Embryonic facial prominence (tissue), 1 donor: ENCODE results near the gene MBNL2.

Source experiments
- DNase-seq: peaks from one replicate; pipeline ENCODE4 v3.0.0-alpha.2; 2016; ENCODE audit errors: extremely low spot score

MBNL2 gene

GRCh38 chr13:97384371-97384770, 162.2 kb downstream of the MBNL2 start:
- no peak for DNase-seq

DNA sequence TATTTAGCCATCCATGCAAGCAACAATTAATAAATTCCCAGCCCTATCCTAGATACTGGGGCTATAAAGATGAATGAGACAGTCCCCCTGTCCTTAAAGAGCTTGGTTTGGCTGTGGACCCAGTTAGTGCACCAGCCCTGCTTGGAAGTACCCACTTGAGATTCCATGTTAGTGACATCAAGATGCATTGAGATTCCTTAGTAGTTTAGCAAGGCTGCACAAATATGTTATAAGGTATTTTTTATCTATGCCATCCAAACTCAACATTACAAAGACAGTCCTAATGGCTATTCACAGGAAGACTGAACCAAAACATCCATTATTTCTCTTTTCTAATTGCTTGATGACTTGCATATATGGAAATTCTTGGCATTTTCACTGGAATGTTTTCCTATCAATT, 163.0 kb downstream of the MBNL2 start:
- no peak for DNase-seq

GRCh38 chr13:97385854-97386253, 163.7 kb downstream of the MBNL2 start:
- DNase-seq = no peak

DNA sequence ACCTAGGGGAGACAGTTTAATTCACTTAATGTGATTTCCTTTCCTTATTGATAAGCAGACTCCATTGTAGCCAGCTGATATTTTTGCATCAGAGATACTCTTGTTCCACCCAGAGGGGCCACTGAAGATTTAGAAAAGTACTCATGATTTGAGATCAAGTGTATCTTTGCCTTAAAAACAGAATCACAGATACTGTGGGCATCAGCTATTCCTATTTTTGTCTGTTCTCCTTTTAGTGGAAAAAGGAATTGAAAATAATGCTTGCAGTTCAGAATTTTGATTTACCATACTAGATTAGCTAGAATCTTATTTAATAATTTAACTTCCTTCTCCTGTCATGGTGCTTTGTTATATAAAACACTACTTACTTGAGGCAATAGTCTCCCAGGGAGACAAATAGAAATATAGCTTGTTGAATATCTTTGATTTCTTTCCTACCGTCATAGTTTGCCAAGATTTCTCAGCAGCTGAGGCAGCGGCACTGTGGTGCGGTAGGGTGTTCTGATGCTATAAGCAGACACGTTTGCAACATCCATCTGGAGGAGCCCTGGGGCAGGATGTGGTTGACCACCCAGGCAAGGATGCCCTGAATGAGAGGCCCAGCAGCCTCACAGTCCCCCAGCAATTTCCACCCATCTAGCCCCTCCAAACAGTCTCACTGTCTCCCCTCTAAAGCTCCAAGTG, 164.8 kb downstream of the MBNL2 start:
- no peak for DNase-seq

DNA sequence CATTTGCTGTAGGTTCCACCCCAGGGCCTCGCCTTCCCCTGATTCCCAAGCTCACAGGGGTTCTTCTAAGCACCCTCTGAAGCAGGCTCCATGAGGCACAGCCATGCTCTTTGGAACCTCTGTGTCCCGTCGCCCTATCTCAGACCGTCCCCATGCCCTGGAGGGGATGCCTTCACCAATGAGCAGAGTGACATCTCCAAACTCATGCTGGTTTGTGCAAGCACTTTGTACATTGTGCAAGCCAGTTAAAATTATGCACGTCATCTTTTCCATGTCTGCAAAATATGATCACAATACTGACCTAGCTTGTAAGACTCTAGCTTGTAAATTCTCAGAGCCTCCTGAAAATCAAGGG, 165.3 kb downstream of the MBNL2 start:
- no peak for DNase-seq

DNA sequence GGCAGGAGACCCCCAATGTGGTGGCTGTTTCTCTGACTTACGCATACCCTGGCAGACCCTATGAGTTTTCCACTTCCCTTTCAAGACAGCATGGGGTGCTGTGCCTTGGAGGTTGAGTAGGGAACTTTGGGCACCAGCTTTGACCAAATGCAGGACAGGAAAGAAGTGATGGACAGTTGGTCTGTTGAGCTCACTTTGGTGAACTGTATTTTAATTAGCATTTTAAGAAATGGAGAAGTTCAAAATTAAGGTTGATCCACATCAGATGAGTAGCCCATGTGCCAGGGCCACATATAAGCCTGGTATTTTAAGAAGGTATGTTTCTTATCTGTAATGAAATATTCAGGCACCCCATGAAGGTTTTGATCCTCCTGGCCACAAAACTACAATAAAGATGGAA, 165.8 kb downstream of the MBNL2 start:
- DNase-seq = no peak

- no peak for DNase-seq
These were observed 166.2 kb downstream of the MBNL2 start for GRCh38 chr13:97388373-97388772.

GRCh38 chr13:97390941-97391600, 168.9 kb downstream of the MBNL2 start:
- DNase-seq = no peak

DNA sequence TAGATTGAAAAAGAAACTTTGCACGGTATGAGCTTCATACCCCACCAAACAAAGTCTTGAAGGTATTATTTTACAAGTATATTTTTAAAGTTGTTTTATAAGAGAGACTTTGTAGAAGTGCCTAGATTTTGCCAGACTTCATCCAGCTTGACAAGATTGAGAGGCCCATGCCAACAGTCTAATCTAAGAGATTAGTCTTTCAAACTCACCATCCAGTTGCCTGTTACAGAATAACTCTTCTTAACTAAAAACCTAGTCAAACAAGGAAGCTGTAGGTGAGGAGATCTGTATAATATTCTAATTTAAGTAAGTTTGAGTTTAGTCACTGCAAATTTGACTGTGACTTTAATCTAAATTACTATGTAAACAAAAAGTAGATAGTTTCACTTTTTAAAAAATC, 169.9 kb downstream of the MBNL2 start:
- no peak for DNase-seq

DNA sequence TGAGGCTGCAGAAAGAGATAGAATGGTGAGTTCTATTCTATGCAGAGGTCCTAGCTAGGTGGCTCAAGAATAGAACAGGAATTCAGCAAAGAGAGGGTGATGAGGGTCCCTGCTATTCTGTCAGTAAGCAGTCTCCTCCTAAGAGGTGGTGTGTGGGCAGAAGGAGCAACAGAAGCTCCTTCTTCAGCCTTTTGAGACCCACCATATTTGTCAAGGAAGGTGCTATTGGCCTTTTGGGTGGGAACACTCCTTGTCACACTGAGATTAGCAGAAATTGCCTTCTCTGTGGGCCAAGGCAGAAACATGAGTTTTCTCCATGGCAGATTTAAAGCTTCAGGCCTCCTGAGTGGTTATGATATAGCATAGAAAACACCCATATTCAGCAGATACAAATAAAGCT, 172.4 kb downstream of the MBNL2 start:
- DNase-seq = no peak

DNA sequence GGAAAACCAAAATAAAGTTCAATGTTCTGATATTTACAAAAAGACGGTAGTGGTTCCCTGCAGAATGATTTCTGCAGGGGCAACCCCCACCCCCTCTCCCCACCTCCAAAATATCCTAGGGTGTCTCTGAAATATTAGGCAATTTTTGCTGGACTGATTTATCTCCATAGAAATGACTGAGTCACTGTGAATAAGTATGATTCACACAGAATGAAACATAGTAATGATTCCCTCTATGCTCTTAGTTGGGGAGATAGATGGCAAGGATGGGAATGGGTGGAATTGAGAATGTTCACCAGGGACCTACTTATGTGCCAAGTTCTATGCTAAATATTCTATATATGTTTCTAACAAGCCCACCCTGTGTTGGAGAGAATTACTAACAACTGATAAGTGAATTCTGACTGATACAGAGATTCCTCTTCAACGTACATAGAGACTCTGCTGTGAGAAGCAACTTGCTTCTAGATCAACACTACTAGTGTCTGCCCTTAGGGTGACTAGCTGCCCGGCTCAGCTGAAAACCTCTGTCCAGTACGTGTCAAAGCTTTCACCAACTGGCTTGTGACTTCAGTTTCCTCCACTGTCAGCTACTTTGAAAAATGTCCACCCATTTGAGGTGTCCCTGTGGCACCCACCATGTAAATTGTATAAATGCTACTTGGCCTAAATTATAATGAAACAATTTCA, 173.5 kb downstream of the MBNL2 start:
- DNase-seq = no peak

GRCh38 chr13:97397267-97397666, 175.1 kb downstream of the MBNL2 start:
- DNase-seq = no peak

GRCh38 chr13:97401421-97401820, 179.3 kb downstream of the MBNL2 start:
- DNase-seq = no peak

- no peak for DNase-seq
These were observed 182.0 kb downstream of the MBNL2 start for GRCh38 chr13:97403893-97404750.

DNA sequence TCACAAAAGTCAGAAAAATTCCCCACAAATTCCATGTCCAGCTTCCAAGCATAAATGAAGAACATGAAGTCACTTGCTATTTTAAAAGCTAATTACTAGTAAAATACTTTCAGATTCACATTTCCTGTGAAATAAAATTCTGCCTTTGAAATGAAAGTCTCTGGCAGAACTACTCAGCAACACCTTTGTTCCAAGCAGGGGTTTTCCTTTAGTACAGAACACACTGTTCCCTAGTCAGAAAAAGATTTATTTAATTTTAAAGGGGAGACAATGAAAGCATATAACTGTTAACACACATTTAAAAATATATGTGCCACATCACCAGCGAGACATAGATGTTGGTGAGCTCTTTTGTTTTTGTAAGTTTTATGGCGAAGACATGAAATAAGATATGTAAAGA, 185.4 kb downstream of the MBNL2 start:
- no peak for DNase-seq

GRCh38 chr13:97408938-97409337, 186.8 kb downstream of the MBNL2 start:
- no peak for DNase-seq

GRCh38 chr13:97411984-97412383, 189.9 kb downstream of the MBNL2 start:
- no peak for DNase-seq

GRCh38 chr13:97413694-97414093, 191.6 kb downstream of the MBNL2 start:
- no peak for DNase-seq

- DNase-seq = no peak
These were observed 192.3 kb downstream of the MBNL2 start for GRCh38 chr13:97414392-97414791.

DNA sequence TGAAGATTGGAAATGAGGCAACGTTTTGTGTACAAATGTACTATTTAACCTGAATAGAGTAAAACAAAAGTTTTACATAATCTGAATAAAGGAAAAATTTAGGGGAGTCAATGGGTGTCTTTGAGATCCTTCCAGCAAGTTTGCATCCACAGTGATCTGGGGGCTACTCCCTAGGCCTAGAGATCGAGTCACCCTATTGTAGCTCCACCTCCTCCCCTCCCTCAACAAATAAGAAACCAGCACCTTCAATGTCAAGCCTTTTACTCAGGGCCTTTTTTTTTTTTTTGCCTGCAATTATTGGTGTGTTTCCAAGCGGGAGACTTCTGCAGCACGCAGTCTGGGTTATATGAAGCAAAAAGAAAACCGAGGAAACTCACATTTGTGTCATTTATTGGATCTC, 195.6 kb downstream of the MBNL2 start:
- no peak for DNase-seq

DNA sequence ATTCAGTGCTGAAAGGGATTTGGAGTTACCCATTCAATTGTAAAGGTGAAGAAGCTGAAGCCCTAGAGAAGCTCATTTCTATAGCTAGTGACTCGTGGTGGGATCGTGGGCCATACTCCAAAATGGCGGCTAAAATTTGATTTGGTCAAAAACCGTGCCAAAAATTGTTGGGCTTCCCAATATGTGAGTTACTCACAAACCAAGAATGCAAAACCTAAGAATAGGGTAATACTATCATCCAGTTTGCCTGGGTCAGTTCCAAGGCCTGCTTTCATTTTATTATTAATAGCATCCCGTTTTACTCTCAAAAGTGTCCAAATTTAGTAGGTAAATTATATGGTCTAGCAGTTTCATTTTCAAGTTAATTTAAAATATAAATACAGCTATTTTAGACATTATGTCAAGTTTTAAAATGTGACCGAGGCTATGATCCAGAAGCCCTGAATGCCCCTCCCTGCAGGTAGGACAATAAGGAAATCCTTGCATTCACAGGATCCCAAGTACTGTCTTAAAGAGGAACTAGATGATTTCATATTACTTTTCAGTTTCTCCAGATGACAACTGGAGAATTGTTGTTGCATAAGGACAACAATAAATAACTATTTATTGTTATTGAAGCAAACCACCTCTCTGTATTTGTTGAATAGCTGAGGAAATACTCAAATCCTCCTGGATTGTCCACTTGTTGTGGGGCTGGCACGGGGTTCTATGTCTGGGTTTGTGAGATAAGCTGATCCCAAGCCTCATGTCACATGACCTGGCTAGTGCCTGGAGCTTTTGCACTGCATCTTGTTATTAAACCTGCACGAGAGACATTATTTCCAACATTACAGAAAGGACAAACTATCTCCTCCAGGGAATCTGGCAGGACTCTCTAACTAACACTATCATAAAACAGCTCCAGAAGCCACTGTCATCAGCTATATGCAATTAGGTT, 200.3 kb downstream of the MBNL2 start:
- DNase-seq = no peak
